H9 (cell line): ENCODE results near the gene USP6NL. TPM values are rescaled to one million over a fixed set of nuclear protein-coding genes. Genes with fewer than 3 reads are reported as not detected.

Source experiments
- DNase-seq: peaks from one replicate; pipeline ENCODE4 v3.0.0-alpha.2; 2017
- H2AFZ ChIP-seq: one replicate; pipeline ENCODE4 v1.6.1; 2013; ENCODE audit warnings: mild to moderate bottlenecking, low read length, control low read depth, moderate library complexity
- H2AK5ac ChIP-seq: 2 replicates; pipeline ENCODE4 v1.6.1; 2013; ENCODE audit warnings: low read length, control low read depth, mixed read lengths; ENCODE audit not compliant: insufficient read length
- H2BK120ac ChIP-seq: one replicate; pipeline ENCODE4 v1.6.1; 2013; ENCODE audit warnings: low read depth, mild to moderate bottlenecking, low read length, control low read depth, inconsistent platforms; ENCODE audit not compliant: poor library complexity, severe bottlenecking
- H2BK12ac ChIP-seq: 2 replicates; pipeline ENCODE4 v1.6.1; 2013; ENCODE audit warnings: low read length, control low read depth, mixed read lengths, low read depth; ENCODE audit not compliant: insufficient read length
- H2BK15ac ChIP-seq: 2 replicates; pipeline ENCODE4 v1.6.1; 2013; ENCODE audit warnings: low read depth, low read length, control low read depth
- H2BK20ac ChIP-seq: one replicate; pipeline ENCODE4 v1.6.1; 2013; ENCODE audit warnings: low read depth, mild to moderate bottlenecking, low read length, control low read depth, inconsistent platforms; ENCODE audit not compliant: poor library complexity, severe bottlenecking
- H2BK5ac ChIP-seq: 2 replicates; pipeline ENCODE4 v1.6.1; 2013; ENCODE audit warnings: low read length, control low read depth, mixed read lengths; ENCODE audit not compliant: insufficient read length
- H3K14ac ChIP-seq: 2 replicates; pipeline ENCODE4 v1.6.1; 2013; ENCODE audit warnings: low read length, control low read depth; ENCODE audit not compliant: insufficient read depth
- H3K18ac ChIP-seq: 2 replicates; pipeline ENCODE4 v1.6.1; 2013; ENCODE audit warnings: low read depth, mild to moderate bottlenecking, mixed read lengths, low read length, control low read depth; ENCODE audit not compliant: insufficient read length
- H3K23ac ChIP-seq: 2 replicates; pipeline ENCODE4 v1.6.1; 2013; ENCODE audit warnings: low read length, control low read depth, mixed read lengths, low read depth; ENCODE audit not compliant: insufficient read length
- H3K23me2 ChIP-seq: 2 replicates; pipeline ENCODE4 v1.6.1; 2013; ENCODE audit warnings: low read depth, mild to moderate bottlenecking, mixed read lengths, low read length, control low read depth; ENCODE audit not compliant: insufficient read length, poor library complexity, severe bottlenecking
- H3K27ac ChIP-seq: 2 replicates; pipeline ENCODE4 v1.5.1; 2013; ENCODE audit warnings: low read length, control low read depth, mixed read lengths, low read depth; ENCODE audit not compliant: insufficient read length
- H3K27me3 ChIP-seq: 2 replicates; pipeline ENCODE4 v1.6.1; 2013; ENCODE audit warnings: low read length, control low read depth, inconsistent platforms; ENCODE audit not compliant: insufficient read depth
- H3K4ac ChIP-seq: 2 replicates; pipeline ENCODE4 v1.6.1; 2013; ENCODE audit warnings: low read depth, mild to moderate bottlenecking, control low read depth, inconsistent platforms, low read length, moderate library complexity
- H3K4me1 ChIP-seq: 2 replicates; pipeline ENCODE4 v1.6.1; 2013; ENCODE audit warnings: low read length, control low read depth, inconsistent platforms; ENCODE audit not compliant: insufficient read depth
- H3K4me2 ChIP-seq: 2 replicates; pipeline ENCODE4 v1.6.1; 2013; ENCODE audit warnings: low read length, control low read depth, mixed read lengths; ENCODE audit not compliant: insufficient read length, insufficient read depth
- H3K56ac ChIP-seq: 2 replicates; pipeline ENCODE4 v1.6.1; 2013; ENCODE audit warnings: low read depth, mild to moderate bottlenecking, mixed read lengths, low read length, control low read depth; ENCODE audit not compliant: insufficient read length
- H3K79me1 ChIP-seq: 2 replicates; pipeline ENCODE4 v1.6.1; 2013; ENCODE audit warnings: low read depth, mild to moderate bottlenecking, moderate library complexity, low read length, control low read depth, inconsistent platforms; ENCODE audit not compliant: insufficient read depth, poor library complexity, severe bottlenecking
- H3K79me2 ChIP-seq: 2 replicates; pipeline ENCODE4 v1.6.1; 2013; ENCODE audit warnings: low read length, control low read depth, inconsistent platforms; ENCODE audit not compliant: insufficient read depth
- H3K9ac ChIP-seq: 2 replicates; pipeline ENCODE4 v1.6.1; 2013; ENCODE audit warnings: low read length, control low read depth, mixed read lengths; ENCODE audit not compliant: insufficient read length; ENCODE audit errors: extremely low read depth
- H3K9me3 ChIP-seq: one replicate; pipeline ENCODE4 v1.6.1; 2013; ENCODE audit warnings: low read depth, low read length, inconsistent platforms; ENCODE audit not compliant: control insufficient read depth
- H3T11ph ChIP-seq: one replicate; pipeline ENCODE4 v1.6.1; 2013; ENCODE audit warnings: mild to moderate bottlenecking, low read length, control low read depth, inconsistent platforms
- H4K20me1 ChIP-seq: one replicate; pipeline ENCODE4 v1.6.1; 2013; ENCODE audit not compliant: control insufficient read depth, insufficient read length, insufficient read depth
- H4K5ac ChIP-seq: 2 replicates; pipeline ENCODE4 v1.6.1; 2013; ENCODE audit warnings: low read depth, mild to moderate bottlenecking, mixed read lengths, low read length, control low read depth; ENCODE audit not compliant: insufficient read length
- H4K8ac ChIP-seq: replicated peaks from 2 replicates; pipeline ENCODE4 v1.6.1; 2013; ENCODE audit warnings: low read length, control low read depth, mixed read lengths, low read depth; ENCODE audit not compliant: insufficient read length
- H4K91ac ChIP-seq: 2 replicates; pipeline ENCODE4 v1.6.1; 2013; ENCODE audit warnings: low read depth, mild to moderate bottlenecking, moderate library complexity, mixed read lengths, low read length, control low read depth; ENCODE audit not compliant: insufficient read length
- H3K27ac Mint-ChIP-seq, 3 experiments: 2 replicates in 2 of 3; 3 replicates in 1 of 3; pipeline ENCODE4 v1.8.0; 2020 to 2021; ENCODE audit warnings: mixed read lengths in 3 of 3, mild to moderate bottlenecking in 1 of 3, moderate library complexity in 1 of 3
- H3K27me3 Mint-ChIP-seq: 2 replicates; pipeline ENCODE4 v1.8.0; 2021; ENCODE audit warnings: low read depth, mild to moderate bottlenecking, moderate library complexity, mixed read lengths
- H3K36me3 Mint-ChIP-seq, 3 experiments: 2 replicates in 2 of 3; 3 replicates in 1 of 3; pipeline ENCODE4 v1.8.0; 2020 to 2021; ENCODE audit warnings: low read depth in 3 of 3, mixed read lengths in 3 of 3; ENCODE audit not compliant: insufficient read depth in 1 of 3
- H3K4me1 Mint-ChIP-seq, 2 experiments: 2 replicates each; pipeline ENCODE4 v1.8.0; 2020; ENCODE audit warnings: mixed read lengths in 2 of 2
- H3K4me3 Mint-ChIP-seq, 2 experiments: 2 replicates in 1 of 2; 3 replicates in 1 of 2; pipeline ENCODE4 v1.8.0; 2020 to 2021; ENCODE audit warnings: mild to moderate bottlenecking in 2 of 2, mixed read lengths in 2 of 2, moderate library complexity in 1 of 2
- H3K9me3 Mint-ChIP-seq, 2 experiments: 2 replicates in 1 of 2; 3 replicates in 1 of 2; pipeline ENCODE4 v1.8.0; 2020; ENCODE audit warnings: mild to moderate bottlenecking in 2 of 2, mixed read lengths in 2 of 2, moderate library complexity in 1 of 2
- CTCF ChIP-seq: fragments of 200-600 bp; sonication (generic); conservative IDR thresholded peaks from 3 replicates; pipeline ENCODE4 v1.8.0; 2021; ENCODE audit warnings: antibody characterized with exemption, mild to moderate bottlenecking
- WGBS: extraction: QIAGEN DNeasy Blood & Tissue Kit; methylation state at CpG from one replicate; pipeline ENCODE4 v1.1.7; 2013; ENCODE audit warnings: missing lambda C conversion rate, low lambda C conversion rate, mixed read lengths; ENCODE audit not compliant: insufficient read length; ENCODE audit errors: extremely low coverage; 5-methylcytosine and 5-hydroxymethylcytosine counted together
- total RNA-seq: library from RNA; stranded (reverse); gene quantifications from 2 replicates; pipeline ENCODE4 v1.2.1, GENCODE V29; 2021

The USP6NL gene
- total RNA-seq, 1 experiment from 2014 or later = 28.3 TPM

GRCh38 chr10:11488126-11488525 is 123.3 kb downstream of the USP6NL start:
- H2BK120ac ChIP-seq = no peak overlapping the region
- no peak overlapping the region for H2AK5ac ChIP-seq
- H2BK15ac ChIP-seq = no peak overlapping the region
- H4K8ac ChIP-seq = no peak overlapping the region
- H3K14ac ChIP-seq = no peak overlapping the region
- no peaks in the 10 kb centered on the region for H3K9me3 Mint-ChIP-seq
- TF ChIP-seq CTCF = no peak
- no peak overlapping the region for H3T11ph ChIP-seq
- no peaks in the 10 kb centered on the region for H3K4me1 ChIP-seq
- no peak overlapping the region for H3K18ac ChIP-seq
- H3K36me3 Mint-ChIP-seq = peaks cover 17 to 47% (median 33%) of the 10 kb centered on the region in 3 experiments
- no peaks in the 10 kb centered on the region for H3K27me3 ChIP-seq
- H2BK20ac ChIP-seq = no peak overlapping the region
- WGBS = no CpG with 5 or more reads among the region's 4 CpGs
- H4K20me1 ChIP-seq = no peaks in the 10 kb centered on the region
- H3K4me2 ChIP-seq = no peak overlapping the region
- H3K4me3 Mint-ChIP-seq = no peak overlapping the region
- H3K9ac ChIP-seq = no peak overlapping the region
- no peaks in the 10 kb centered on the region for H3K9me3 ChIP-seq
- H3K56ac ChIP-seq = no peak overlapping the region
- no peak overlapping the region for H4K91ac ChIP-seq
- no peak overlapping the region for H3K4ac ChIP-seq
- no peak overlapping the region for H2BK12ac ChIP-seq
- H3K4me1 Mint-ChIP-seq = peaks cover 8 to 9% of the 10 kb centered on the region in 2 experiments
- no peak overlapping the region for H4K5ac ChIP-seq
- H3K27ac Mint-ChIP-seq = no peak overlapping the region; a peak in 1 of 7 replicates
- H3K79me1 ChIP-seq = no peaks in the 10 kb centered on the region
- H3K27me3 Mint-ChIP-seq = no peaks in the 10 kb centered on the region
- DNase-seq = no peak
- H3K27ac ChIP-seq = no peak overlapping the region
- no peaks in the 10 kb centered on the region for H3K23me2 ChIP-seq
- H2BK5ac ChIP-seq = no peak overlapping the region
- H2AFZ ChIP-seq = no peak overlapping the region
- no peak overlapping the region for H3K23ac ChIP-seq
- H3K79me2 ChIP-seq = no peaks in the 10 kb centered on the region
